ENCODE results near the gene NAV2. TPM values are rescaled to one million over a fixed set of nuclear protein-coding genes. Genes with fewer than 3 reads are reported as not detected.

The NAV2 gene
- total RNA-seq, 4 donors from 2014 or later: 9.1 to 34.7 (median 22.2) TPM

DNA sequence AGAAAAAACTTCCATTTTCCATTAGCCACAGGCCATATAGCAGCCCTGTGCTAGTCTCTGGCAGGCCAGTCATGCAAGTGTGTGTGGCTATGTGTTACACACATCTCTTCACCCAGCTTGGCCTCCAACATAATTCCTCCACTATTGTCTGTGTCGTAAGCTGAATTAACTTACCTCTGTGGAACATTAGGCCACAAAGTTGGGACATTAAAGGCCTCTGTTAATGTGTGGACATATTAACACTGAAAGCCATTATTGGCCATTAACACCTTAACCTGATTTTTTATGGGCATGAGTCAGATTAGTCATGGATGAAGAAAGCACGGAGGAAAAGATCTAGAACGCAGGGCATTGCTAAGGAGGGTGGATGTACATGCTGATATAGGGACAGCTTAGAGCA lies 347.5 kb downstream of the NAV2 start:
- H3K4me3 ChIP-seq: no peak overlapping the region
- H3K36me3 ChIP-seq: peaks cover 15% of the 10 kb centered on the region
- no peaks in the 10 kb centered on the region for H3K9me3 ChIP-seq
- TF ChIP-seq POLR2A (IDR thresholded peaks at IDR 0.05) (no peak), EP300 (IDR thresholded peaks at IDR 0.05) (no peak), POLR2AphosphoS5 (IDR thresholded peaks at IDR 0.05) (no peak), CTCF (IDR thresholded peaks at IDR 0.05) (no peak)
- DNase-seq (ENCODE audit: low spot score in 2 of 2): no peak
- no peak overlapping the region for H3K27ac ChIP-seq
- 61% methylated on average over 3 of the region's 3 CpGs for WGBS
- H3K27me3 ChIP-seq: no peaks in the 10 kb centered on the region
- H3K4me1 ChIP-seq: peaks cover 31% of the 10 kb centered on the region

- 69% methylated on average over 7 of the region's 7 CpGs for WGBS
- TF ChIP-seq POLR2AphosphoS5 (IDR thresholded peaks at IDR 0.05) (no peak), POLR2A (IDR thresholded peaks at IDR 0.05) (no peak), CTCF (IDR thresholded peaks at IDR 0.05) (no peak), EP300 (IDR thresholded peaks at IDR 0.05) (no peak)
- no peak overlapping the region for H3K27ac ChIP-seq
These were observed 348.1 kb downstream of the NAV2 start for GRCh38 chr11:20060647-20061205.

GRCh38 chr11:20061776-20062175 lies 349.1 kb downstream of the NAV2 start:
- no peak overlapping the region for H3K27ac ChIP-seq
- peaks cover 17% of the 10 kb centered on the region for H3K4me1 ChIP-seq
- DNase-seq (ENCODE audit: low spot score in 2 of 2): no peak
- no peak for TF ChIP-seq CTCF (IDR thresholded peaks at IDR 0.05)
- TF ChIP-seq POLR2AphosphoS5 (IDR thresholded peaks at IDR 0.05): no peak
- TF ChIP-seq POLR2A (IDR thresholded peaks at IDR 0.05): no peak
- TF ChIP-seq EP300 (IDR thresholded peaks at IDR 0.05): no peak
- no peaks in the 10 kb centered on the region for H3K9me3 ChIP-seq
- no peak overlapping the region for H3K4me3 ChIP-seq
- peaks cover 5% of the 10 kb centered on the region for H3K36me3 ChIP-seq
- no peaks in the 10 kb centered on the region for H3K27me3 ChIP-seq
- 54% methylated on average over 5 of the region's 5 CpGs for WGBS

More at GRCh38 chr11:20060647-20061205, 348.1 kb downstream of the NAV2 start:
- peaks cover 13% of the 10 kb centered on the region for H3K36me3 ChIP-seq
- peaks cover 26% of the 10 kb centered on the region for H3K4me1 ChIP-seq
- no peak overlapping the region for H3K4me3 ChIP-seq
- no peaks in the 10 kb centered on the region for H3K27me3 ChIP-seq
- H3K9me3 ChIP-seq: no peaks in the 10 kb centered on the region
- no peak for DNase-seq (ENCODE audit: low spot score in 2 of 2)

GRCh38 chr11:20064961-20065405 lies 352.3 kb downstream of the NAV2 start:
- WGBS: 59% methylated on average over 2 of the region's 2 CpGs
- Histone ChIP-seq H3K27me3 (no peaks in the 10 kb centered on the region), H3K4me3 (no peak overlapping the region), H3K9me3 (no peaks in the 10 kb centered on the region), H3K27ac (no peak overlapping the region), H3K4me1 (peaks cover 4% of the 10 kb centered on the region), H3K36me3 (peaks cover 10% of the 10 kb centered on the region)
- no peak for DNase-seq (ENCODE audit: low spot score in 2 of 2)
- TF ChIP-seq POLR2AphosphoS5 (IDR thresholded peaks at IDR 0.05) (no peak), CTCF (IDR thresholded peaks at IDR 0.05) (no peak), POLR2A (IDR thresholded peaks at IDR 0.05) (no peak)

- no peaks in the 10 kb centered on the region for H3K27me3 ChIP-seq
- TF ChIP-seq EP300 (IDR thresholded peaks at IDR 0.05): no peak
- TF ChIP-seq CTCF (IDR thresholded peaks at IDR 0.05): no peak
- TF ChIP-seq POLR2AphosphoS5 (IDR thresholded peaks at IDR 0.05): no peak
- no peak for TF ChIP-seq POLR2A (IDR thresholded peaks at IDR 0.05)
- 90% methylated on average over 2 of the region's 2 CpGs for WGBS
- H3K4me3 ChIP-seq: no peak overlapping the region
- no peaks in the 10 kb centered on the region for H3K9me3 ChIP-seq
- H3K36me3 ChIP-seq: peaks cover 12% of the 10 kb centered on the region
- H3K27ac ChIP-seq: no peak overlapping the region
- DNase-seq (ENCODE audit: low spot score in 2 of 2): no peak
- peaks cover 3% of the 10 kb centered on the region for H3K4me1 ChIP-seq
These were observed 352.8 kb downstream of the NAV2 start for GRCh38 chr11:20065406-20065805.
